ENCODE data around the gene TPGS1. TPM values are rescaled to one million over a fixed set of nuclear protein-coding genes. Genes with fewer than 3 reads are reported as not detected.

Gene TPGS1
- total and polyA plus RNA-seq, 2 donors (not counting 3 experiments of a cell fraction or from before 2014, with no cell fraction given): 20.9 to 24.7 TPM

DNA sequence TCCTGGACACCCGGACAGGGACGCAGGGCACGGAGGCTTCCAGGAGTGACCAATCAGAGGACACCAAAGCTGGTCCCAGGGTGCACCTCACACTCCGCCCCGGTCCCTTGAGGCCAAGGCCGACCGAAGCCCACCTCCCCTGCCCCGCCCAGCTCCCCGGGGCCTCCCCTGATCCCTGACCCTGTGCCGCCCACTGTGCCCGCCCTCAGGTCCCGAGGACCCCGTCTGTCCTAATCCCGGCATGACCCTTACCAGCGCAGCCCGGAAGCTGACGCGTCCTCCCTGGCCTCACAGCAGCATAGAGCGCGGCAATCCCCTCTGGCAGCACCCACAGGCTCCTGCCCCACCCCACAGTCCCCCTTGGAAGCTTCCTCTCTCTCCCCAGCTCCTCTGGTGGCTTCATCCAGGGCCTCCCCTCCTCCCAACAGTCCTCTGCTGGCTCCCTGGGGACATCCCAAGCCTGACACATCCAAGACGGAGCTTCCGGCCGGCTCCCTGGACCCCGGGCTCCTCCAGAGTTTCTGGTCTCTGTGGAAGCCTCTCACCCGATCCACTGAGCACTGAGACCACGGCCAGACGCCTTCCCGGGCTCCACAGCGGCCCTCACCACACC, 16.9 kb downstream of the TPGS1 start:
- H4K20me1 ChIP-seq (replicated peaks; ENCODE audit: control insufficient read depth, extremely low read depth, insufficient read depth, low read length): no peaks in the 10 kb centered on the region
- dilution Hi-C loops (cut with MboI; ENCODE audit: extremely low pct_ligation_motif_present, low sequenced_read_pairs) (no loop called here), intact Hi-C loops (cut with micrococcal nuclease) (no loop called here)
- no peaks in the 10 kb centered on the region for H3K79me2 ChIP-seq (ENCODE audit: control insufficient read depth, insufficient read depth, low read length)
- H3K27me3 ChIP-seq (ENCODE audit: control insufficient read depth in 2 of 2, insufficient read depth in 2 of 2, low read length in 2 of 2): peaks cover 0 to 1% of the 10 kb centered on the region in 2 experiments
- H3K27ac ChIP-seq (ENCODE audit: insufficient read depth, low read depth, low read length): no peak overlapping the region
- H3K9me1 ChIP-seq (replicated peaks; ENCODE audit: control insufficient read depth, extremely low read depth, insufficient read depth, low read length): no peaks in the 10 kb centered on the region
- DNase-seq (ENCODE audit: low read depth, low spot score) (no peak), FAIRE-seq (no peak)
- no peak overlapping the region for H3K9ac ChIP-seq (replicated peaks; ENCODE audit: extremely low read depth, insufficient read depth, low read length)
- no peak for TF ChIP-seq GATA2 (IDR thresholded peaks at IDR 0.05; ENCODE audit: insufficient read depth, insufficient read length, low read depth, low read length)
- no peak for TF ChIP-seq POLR2A (IDR thresholded peaks at IDR 0.05; ENCODE audit: low read depth, low read length)
- TF ChIP-seq POLR2AphosphoS5 (IDR thresholded peaks at IDR 0.05; ENCODE audit: insufficient read depth, low read depth, low read length): no peak
- TF ChIP-seq, protein P1, sequence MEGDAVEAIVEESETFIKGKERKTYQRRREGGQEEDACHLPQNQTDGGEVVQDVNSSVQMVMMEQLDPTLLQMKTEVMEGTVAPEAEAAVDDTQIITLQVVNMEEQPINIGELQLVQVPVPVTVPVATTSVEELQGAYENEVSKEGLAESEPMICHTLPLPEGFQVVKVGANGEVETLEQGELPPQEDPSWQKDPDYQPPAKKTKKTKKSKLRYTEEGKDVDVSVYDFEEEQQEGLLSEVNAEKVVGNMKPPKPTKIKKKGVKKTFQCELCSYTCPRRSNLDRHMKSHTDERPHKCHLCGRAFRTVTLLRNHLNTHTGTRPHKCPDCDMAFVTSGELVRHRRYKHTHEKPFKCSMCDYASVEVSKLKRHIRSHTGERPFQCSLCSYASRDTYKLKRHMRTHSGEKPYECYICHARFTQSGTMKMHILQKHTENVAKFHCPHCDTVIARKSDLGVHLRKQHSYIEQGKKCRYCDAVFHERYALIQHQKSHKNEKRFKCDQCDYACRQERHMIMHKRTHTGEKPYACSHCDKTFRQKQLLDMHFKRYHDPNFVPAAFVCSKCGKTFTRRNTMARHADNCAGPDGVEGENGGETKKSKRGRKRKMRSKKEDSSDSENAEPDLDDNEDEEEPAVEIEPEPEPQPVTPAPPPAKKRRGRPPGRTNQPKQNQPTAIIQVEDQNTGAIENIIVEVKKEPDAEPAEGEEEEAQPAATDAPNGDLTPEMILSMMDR (IDR thresholded peaks at IDR 0.05; ENCODE audit: extremely low read depth in 1 of 2, insufficient read depth in 1 of 2, low read depth in 1 of 2, low read length in 2 of 2): no peak
- no peak for TF ChIP-seq EZH2 (IDR thresholded peaks at IDR 0.05; ENCODE audit: borderline replicate concordance, low read depth, low read length, severe bottlenecking)
- TF ChIP-seq, protein P2, sequence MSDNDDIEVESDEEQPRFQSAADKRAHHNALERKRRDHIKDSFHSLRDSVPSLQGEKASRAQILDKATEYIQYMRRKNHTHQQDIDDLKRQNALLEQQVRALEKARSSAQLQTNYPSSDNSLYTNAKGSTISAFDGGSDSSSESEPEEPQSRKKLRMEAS (IDR thresholded peaks at IDR 0.05; ENCODE audit: insufficient read depth, insufficient read length): no peak
- no peak for TF ChIP-seq FOS (IDR thresholded peaks at IDR 0.05; ENCODE audit: borderline replicate concordance, insufficient read depth, low read length)
- no peak for TF ChIP-seq MYC (IDR thresholded peaks at IDR 0.05; ENCODE audit: low read depth, low read length)
- no peak for TF ChIP-seq JUN (IDR thresholded peaks at IDR 0.05; ENCODE audit: borderline replicate concordance, insufficient read depth, insufficient read length, low read depth)
- no TSS peak for BruUV-seq (replicated peaks)
- POLR2A ChIA-PET: interaction anchor here (0.6 kb wide), 1 partner anchor 424 kb away, joined by 5 read pairs; no protein-coding TSS in a partner anchor
- H2AFZ ChIP-seq (ENCODE audit: low read depth, low read length): no peak overlapping the region
- H3K4me2 ChIP-seq (ENCODE audit: insufficient read depth, low read length): no peak overlapping the region
- no peaks in the 10 kb centered on the region for H3K4me1 ChIP-seq (ENCODE audit: control insufficient read depth, extremely low read depth, insufficient read depth, low read length)
- no peaks in the 10 kb centered on the region for H3K36me3 ChIP-seq (ENCODE audit: control insufficient read depth in 2 of 2, extremely low read depth in 1 of 2, insufficient read depth in 2 of 2, low read length in 2 of 2)
- no peak overlapping the region for H3K4me3 ChIP-seq (replicated peaks in 1 of 3; ENCODE audit: insufficient read depth in 1 of 3, low read depth in 1 of 3, low read length in 3 of 3)
- CTCF ChIA-PET: interaction anchor here (0.7 to 1.4 kb wide), 2 partner anchors 13 to 29 kb away, joined by 3 to 4 read pairs; no protein-coding TSS in a partner anchor
- H3K9me3 ChIP-seq (replicated peaks; ENCODE audit: control insufficient read depth, insufficient read depth, low read length): no peaks in the 10 kb centered on the region

All from endothelial cell of umbilical vein (primary cell).